RWPE2 (cell line): Measurements from ENCODE around the gene FCF1.
A peak's percentile ranks its signal among the peaks of the same experiment; 100 is the strongest.

Experiments used
- ATAC-seq: fragments of 200-7000 bp; cut with Tn5 transposase; 3 replicates; pipeline ENCODE4 v1.9.1; 2021; ENCODE audit warnings: low read depth
- DNase-seq: peaks from one replicate; pipeline ENCODE4 v3.0.0-alpha.2; 2020; ENCODE audit warnings: low spot score
- H3K27ac ChIP-seq: fragments of 450-650 bp; 2 replicates; pipeline ENCODE4 v1.5.1; 2017; ENCODE audit warnings: mild to moderate bottlenecking; ENCODE audit not compliant: poor library complexity, severe bottlenecking
- H3K27me3 ChIP-seq: fragments of 250-450 bp; sonication (Bioruptor Pico); 2 replicates; pipeline ENCODE4 v1.5.1; 2021; ENCODE audit warnings: mild to moderate bottlenecking, moderate library complexity; ENCODE audit not compliant: insufficient read depth, poor library complexity, severe bottlenecking
- H3K36me3 ChIP-seq: fragments of 250-450 bp; sonication (Bioruptor Pico); 2 replicates; pipeline ENCODE4 v1.5.1; 2020; ENCODE audit warnings: low read depth, mild to moderate bottlenecking, moderate library complexity
- H3K4me1 ChIP-seq: fragments of 250-450 bp; sonication (Bioruptor Pico); 2 replicates; pipeline ENCODE4 v1.5.1; 2021; ENCODE audit warnings: mild to moderate bottlenecking, moderate library complexity; ENCODE audit not compliant: insufficient read depth, poor library complexity, severe bottlenecking
- H3K4me3 ChIP-seq: fragments of 250-450 bp; sonication (Bioruptor Pico); 2 replicates; pipeline ENCODE4 v1.5.1; 2021; ENCODE audit warnings: mild to moderate bottlenecking, moderate library complexity; ENCODE audit not compliant: severe bottlenecking
- H3K9me3 ChIP-seq: fragments of 250-450 bp; sonication (Bioruptor Pico); 2 replicates; pipeline ENCODE4 v1.5.1; 2021; ENCODE audit warnings: mild to moderate bottlenecking, moderate library complexity; ENCODE audit not compliant: severe bottlenecking
- TF ChIP-seq, protein P1 (sequence below): fragments of 450-650 bp; IDR thresholded peaks from one replicate; pipeline ENCODE4 v1.5.1; 2017; ENCODE audit warnings: mild to moderate bottlenecking, moderate library complexity; ENCODE audit not compliant: poor library complexity, severe bottlenecking

Gene FCF1

GRCh38 chr14:74697543-74697942 lies 15.4 kb upstream of the FCF1 start:
- H3K9me3 ChIP-seq, result peaks cover 4% of the 10 kb centered on the region
- DNase-seq (no peak), ATAC-seq (0 out of 3 replicates have a peak, but pooled peaks have one; percentile 30)
- peaks cover 9% of the 10 kb centered on the region for H3K4me1 ChIP-seq
- H3K27ac ChIP-seq, result no peak overlapping the region
- no peaks in the 10 kb centered on the region for H3K27me3 ChIP-seq
- H3K36me3 ChIP-seq, result peaks cover 54% of the 10 kb centered on the region
- TF ChIP-seq, protein P1, sequence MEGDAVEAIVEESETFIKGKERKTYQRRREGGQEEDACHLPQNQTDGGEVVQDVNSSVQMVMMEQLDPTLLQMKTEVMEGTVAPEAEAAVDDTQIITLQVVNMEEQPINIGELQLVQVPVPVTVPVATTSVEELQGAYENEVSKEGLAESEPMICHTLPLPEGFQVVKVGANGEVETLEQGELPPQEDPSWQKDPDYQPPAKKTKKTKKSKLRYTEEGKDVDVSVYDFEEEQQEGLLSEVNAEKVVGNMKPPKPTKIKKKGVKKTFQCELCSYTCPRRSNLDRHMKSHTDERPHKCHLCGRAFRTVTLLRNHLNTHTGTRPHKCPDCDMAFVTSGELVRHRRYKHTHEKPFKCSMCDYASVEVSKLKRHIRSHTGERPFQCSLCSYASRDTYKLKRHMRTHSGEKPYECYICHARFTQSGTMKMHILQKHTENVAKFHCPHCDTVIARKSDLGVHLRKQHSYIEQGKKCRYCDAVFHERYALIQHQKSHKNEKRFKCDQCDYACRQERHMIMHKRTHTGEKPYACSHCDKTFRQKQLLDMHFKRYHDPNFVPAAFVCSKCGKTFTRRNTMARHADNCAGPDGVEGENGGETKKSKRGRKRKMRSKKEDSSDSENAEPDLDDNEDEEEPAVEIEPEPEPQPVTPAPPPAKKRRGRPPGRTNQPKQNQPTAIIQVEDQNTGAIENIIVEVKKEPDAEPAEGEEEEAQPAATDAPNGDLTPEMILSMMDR, result no peak
- no peak overlapping the region for H3K4me3 ChIP-seq

- peaks cover 9% of the 10 kb centered on the region for H3K4me1 ChIP-seq
- H3K27me3 ChIP-seq, result no peaks in the 10 kb centered on the region
- H3K4me3 ChIP-seq, result no peak overlapping the region
- ATAC-seq (no peak; the same call in 2 of the 3 replicates), DNase-seq (no peak)
- peaks cover 55% of the 10 kb centered on the region for H3K36me3 ChIP-seq
- peaks cover 9% of the 10 kb centered on the region for H3K9me3 ChIP-seq
- TF ChIP-seq, protein P1, result no peak
- no peak overlapping the region for H3K27ac ChIP-seq
Observed at GRCh38 chr14:74697976-74698375, 15.0 kb upstream of the FCF1 start.

- no peak overlapping the region for H3K27ac ChIP-seq
- H3K36me3 ChIP-seq, result peaks cover 55% of the 10 kb centered on the region
- ATAC-seq, result no peak
- no peak overlapping the region for H3K4me3 ChIP-seq
- TF ChIP-seq, protein P1, result no peak
- peaks cover 9% of the 10 kb centered on the region for H3K4me1 ChIP-seq
- no peak for DNase-seq
- peaks cover 10% of the 10 kb centered on the region for H3K9me3 ChIP-seq
- no peaks in the 10 kb centered on the region for H3K27me3 ChIP-seq
Observed at GRCh38 chr14:74698465-74698864, 14.5 kb upstream of the FCF1 start.

GRCh38 chr14:74702293-74702692 lies 10.7 kb upstream of the FCF1 start:
- Histone ChIP-seq H3K27me3 (no peaks in the 10 kb centered on the region), H3K27ac (no peak overlapping the region), H3K4me1 (peaks cover 9% of the 10 kb centered on the region), H3K36me3 (peaks cover 45% of the 10 kb centered on the region), H3K9me3 (peaks cover 13% of the 10 kb centered on the region), H3K4me3 (no peak overlapping the region)
- DNase-seq, result no peak
- TF ChIP-seq, protein P1, result no peak
- no peak for ATAC-seq

- Histone ChIP-seq H3K27me3 (no peaks in the 10 kb centered on the region), H3K27ac (no peak overlapping the region), H3K4me1 (peaks cover 9% of the 10 kb centered on the region), H3K4me3 (no peak overlapping the region), H3K9me3 (peaks cover 13% of the 10 kb centered on the region), H3K36me3 (peaks cover 38% of the 10 kb centered on the region)
- DNase-seq (no peak), ATAC-seq (no peak)
- TF ChIP-seq, protein P1, result no peak
Observed at GRCh38 chr14:74703043-74703442, 9.9 kb upstream of the FCF1 start.
